Measurements from ENCODE around the gene ZSCAN26.

The ZSCAN26 gene

GRCh38 chr6:28322661-28323060 lies 55.7 kb downstream of the ZSCAN26 start:
- no peak for DNase-seq
- H3K4me3 Mint-ChIP-seq: no peak overlapping the region
- H3K27me3 Mint-ChIP-seq: peaks cover 19% of the 10 kb centered on the region
- H3K36me3 Mint-ChIP-seq: peaks cover 12% of the 10 kb centered on the region
- CTCF ChIA-PET: no interaction called here
- H3K27ac Mint-ChIP-seq: no peak overlapping the region
- H3K9me3 Mint-ChIP-seq: peaks cover 32% of the 10 kb centered on the region
- no peaks in the 10 kb centered on the region for H3K4me1 Mint-ChIP-seq

- H3K4me1 Mint-ChIP-seq: no peaks in the 10 kb centered on the region
- CTCF ChIA-PET: no interaction called here
- DNase-seq: no peak
These were observed 57.0 kb downstream of the ZSCAN26 start for GRCh38 chr6:28323813-28324424.

GRCh38 chr6:28326371-28326948 lies 59.5 kb downstream of the ZSCAN26 start:
- H3K36me3 Mint-ChIP-seq: peaks cover 12% of the 10 kb centered on the region
- no peak overlapping the region for H3K4me3 Mint-ChIP-seq
- H3K27ac Mint-ChIP-seq: no peak overlapping the region
- H3K4me1 Mint-ChIP-seq: no peaks in the 10 kb centered on the region
- H3K9me3 Mint-ChIP-seq: peaks cover 43% of the 10 kb centered on the region
- DNase-seq: no peak
- peaks cover 8% of the 10 kb centered on the region for H3K27me3 Mint-ChIP-seq
- CTCF ChIA-PET: no interaction called here

More at GRCh38 chr6:28323813-28324424, 57.0 kb downstream of the ZSCAN26 start:
- H3K27me3 Mint-ChIP-seq: peaks cover 16% of the 10 kb centered on the region
- H3K27ac Mint-ChIP-seq: no peak overlapping the region
- H3K4me3 Mint-ChIP-seq: no peak overlapping the region
- peaks cover 12% of the 10 kb centered on the region for H3K36me3 Mint-ChIP-seq
- peaks cover 38% of the 10 kb centered on the region for H3K9me3 Mint-ChIP-seq
